IPS-18a (cell line): ENCODE data around the gene STX1B.

Source experiments
- H3K27ac ChIP-seq: one replicate; pipeline ENCODE4 v1.5.1; 2013; ENCODE audit warnings: low read length
- H3K27me3 ChIP-seq: one replicate; pipeline ENCODE4 v1.6.1; 2013; ENCODE audit warnings: mild to moderate bottlenecking, low read length; ENCODE audit not compliant: control insufficient read depth, insufficient read depth
- H3K36me3 ChIP-seq: one replicate; pipeline ENCODE4 v1.6.1; 2013; ENCODE audit warnings: low read depth, low read length; ENCODE audit not compliant: control insufficient read depth
- H3K4me1 ChIP-seq: one replicate; pipeline ENCODE4 v1.6.1; 2013; ENCODE audit warnings: low read depth, low read length; ENCODE audit not compliant: control insufficient read depth
- H3K4me3 ChIP-seq: one replicate; pipeline ENCODE4 v1.5.1; 2013; ENCODE audit warnings: low read length
- H3K9ac ChIP-seq: one replicate; pipeline ENCODE4 v1.6.1; 2013; ENCODE audit warnings: mild to moderate bottlenecking, low read length, moderate library complexity
- H3K9me3 ChIP-seq: one replicate; pipeline ENCODE4 v1.6.1; 2013; ENCODE audit warnings: low read depth, low read length; ENCODE audit not compliant: control insufficient read depth

STX1B gene

DNA sequence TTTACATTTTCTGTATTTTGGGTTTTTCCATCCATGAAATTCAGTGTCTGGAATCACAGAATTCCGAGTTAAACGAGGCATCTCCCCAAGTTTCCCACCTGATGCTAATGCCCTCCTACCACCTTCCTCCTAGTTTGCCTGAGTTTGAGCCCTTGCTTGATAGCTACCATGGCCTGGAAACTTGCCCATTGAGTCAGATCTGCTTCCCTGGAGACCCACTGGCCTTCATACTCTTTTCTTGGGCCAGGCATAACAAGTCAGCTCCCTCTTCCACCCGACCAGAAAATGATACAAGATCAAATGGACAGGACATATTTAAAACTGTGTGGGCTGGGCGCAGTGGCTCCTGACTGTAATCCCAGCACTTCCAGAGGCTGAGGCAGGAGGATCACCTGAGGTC lies 42.6 kb downstream of the STX1B start:
- Histone ChIP-seq H3K36me3 (peaks cover 78% of the 10 kb centered on the region), H3K27me3 (no peaks in the 10 kb centered on the region), H3K9ac (no peak overlapping the region), H3K27ac (no peak overlapping the region), H3K4me1 (no peaks in the 10 kb centered on the region), H3K9me3 (no peaks in the 10 kb centered on the region), H3K4me3 (no peak overlapping the region)

DNA sequence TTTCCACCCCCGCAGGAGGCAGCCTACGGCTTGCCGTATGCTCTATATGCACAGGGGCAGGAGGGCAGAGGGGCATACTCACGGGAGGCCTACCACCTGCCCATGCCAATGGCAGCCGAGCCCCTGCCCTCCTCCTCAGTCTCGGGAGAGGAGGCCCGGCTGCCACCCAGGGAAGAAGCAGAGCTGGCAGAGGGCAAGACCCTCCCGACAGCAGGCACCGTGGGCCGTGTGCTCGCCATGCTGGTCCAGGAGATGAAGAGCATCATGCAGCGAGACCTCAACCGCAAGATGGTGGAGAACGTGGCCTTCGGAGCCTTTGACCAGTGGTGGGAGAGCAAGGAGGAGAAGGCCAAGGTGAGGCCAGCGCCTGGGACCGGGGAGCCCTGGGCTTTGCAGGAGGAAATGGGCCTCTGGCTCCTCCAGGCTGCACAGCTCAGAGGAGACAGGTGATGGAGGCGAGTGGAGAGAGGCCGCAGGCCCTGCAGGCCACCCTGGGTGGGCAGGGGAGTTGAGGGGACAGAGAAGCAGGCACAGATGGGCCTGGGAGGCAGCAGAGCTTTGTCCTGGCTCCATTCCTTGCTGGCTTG lies 44.3 kb downstream of the STX1B start:
- no peak overlapping the region for H3K27ac ChIP-seq
- H3K27me3 ChIP-seq = no peaks in the 10 kb centered on the region
- no peaks in the 10 kb centered on the region for H3K4me1 ChIP-seq
- no peak overlapping the region for H3K4me3 ChIP-seq
- no peaks in the 10 kb centered on the region for H3K9me3 ChIP-seq
- H3K9ac ChIP-seq = no peak overlapping the region
- H3K36me3 ChIP-seq = peaks cover 82% of the 10 kb centered on the region

DNA sequence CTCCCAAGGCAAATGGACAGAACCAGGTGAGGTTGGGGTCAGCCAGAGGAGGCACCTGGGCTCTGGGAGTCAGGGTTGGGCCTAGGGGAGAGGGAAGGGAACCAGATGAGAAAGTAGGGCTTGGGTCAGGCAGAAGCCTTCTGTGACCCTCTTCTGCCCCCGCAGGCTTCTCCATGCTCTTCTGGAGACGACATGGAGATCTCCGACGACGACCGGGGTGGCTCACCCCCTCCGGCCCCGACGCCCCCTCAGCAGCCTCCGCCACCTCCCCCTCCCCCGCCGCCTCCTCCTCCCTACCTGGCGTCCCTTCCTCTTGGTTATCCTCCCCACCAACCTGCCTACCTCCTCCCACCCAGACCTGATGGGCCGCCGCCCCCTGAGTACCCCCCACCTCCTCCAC lies 45.0 kb downstream of the STX1B start:
- Histone ChIP-seq H3K36me3 (peaks cover 79% of the 10 kb centered on the region), H3K4me3 (no peak overlapping the region), H3K4me1 (no peaks in the 10 kb centered on the region), H3K27ac (no peak overlapping the region), H3K27me3 (no peaks in the 10 kb centered on the region), H3K9me3 (no peaks in the 10 kb centered on the region), H3K9ac (no peak overlapping the region)

DNA sequence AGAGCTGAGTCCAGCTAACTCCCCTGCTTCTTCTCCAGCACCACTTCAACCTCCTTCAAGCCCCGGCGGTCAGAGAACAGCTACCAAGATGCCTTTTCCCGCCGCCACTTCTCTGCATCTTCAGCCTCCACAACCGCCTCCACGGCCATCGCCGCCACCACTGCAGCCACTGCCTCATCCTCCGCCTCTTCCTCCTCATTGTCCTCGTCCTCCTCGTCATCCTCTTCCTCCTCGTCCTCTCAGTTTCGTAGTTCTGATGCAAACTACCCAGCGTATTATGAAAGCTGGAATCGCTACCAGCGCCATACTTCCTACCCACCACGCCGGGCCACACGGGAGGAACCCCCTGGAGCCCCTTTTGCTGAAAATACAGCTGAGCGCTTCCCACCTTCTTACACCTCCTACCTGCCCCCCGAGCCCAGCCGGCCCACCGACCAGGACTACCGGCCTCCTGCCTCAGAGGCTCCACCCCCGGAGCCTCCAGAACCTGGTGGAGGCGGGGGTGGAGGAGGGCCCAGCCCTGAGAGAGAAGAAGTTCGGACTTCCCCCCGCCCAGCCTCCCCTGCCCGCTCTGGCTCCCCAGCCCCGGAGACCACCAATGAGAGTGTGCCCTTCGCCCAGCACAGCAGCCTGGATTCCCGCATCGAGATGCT lies 45.7 kb downstream of the STX1B start:
- Histone ChIP-seq H3K27ac (no peak overlapping the region), H3K27me3 (no peaks in the 10 kb centered on the region), H3K9ac (no peak overlapping the region), H3K4me1 (no peaks in the 10 kb centered on the region), H3K4me3 (no peak overlapping the region), H3K9me3 (no peaks in the 10 kb centered on the region), H3K36me3 (peaks cover 83% of the 10 kb centered on the region)

DNA sequence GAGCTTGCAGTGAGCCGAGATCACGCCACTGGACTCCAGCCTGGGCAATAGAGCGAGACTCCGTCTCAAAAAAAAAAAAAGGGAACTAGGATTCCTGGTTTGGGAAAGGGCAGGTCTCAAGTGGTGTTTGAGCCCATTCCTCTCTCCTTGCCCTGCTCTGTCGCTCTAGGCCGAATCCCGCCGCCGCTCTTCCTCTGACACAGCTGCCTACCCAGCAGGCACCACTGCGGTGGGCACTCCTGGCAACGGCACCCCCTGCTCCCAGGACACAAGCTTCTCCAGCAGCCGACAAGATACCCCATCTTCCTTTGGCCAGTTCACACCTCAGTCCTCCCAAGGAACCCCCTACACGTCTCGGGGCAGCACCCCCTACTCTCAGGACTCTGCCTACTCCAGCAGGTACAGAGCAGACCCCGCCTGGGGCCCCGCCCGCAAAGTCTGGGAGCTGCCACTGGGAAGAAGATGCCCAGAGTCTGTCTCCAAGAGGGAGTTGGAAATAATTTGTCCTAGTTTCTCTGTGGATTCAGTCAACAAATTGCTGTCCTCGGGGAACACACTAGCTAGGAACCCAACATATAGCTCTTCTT lies 46.4 kb downstream of the STX1B start:
- peaks cover 86% of the 10 kb centered on the region for H3K36me3 ChIP-seq
- H3K4me3 ChIP-seq = no peak overlapping the region
- no peaks in the 10 kb centered on the region for H3K4me1 ChIP-seq
- H3K9ac ChIP-seq = no peak overlapping the region
- no peaks in the 10 kb centered on the region for H3K27me3 ChIP-seq
- H3K9me3 ChIP-seq = no peaks in the 10 kb centered on the region
- H3K27ac ChIP-seq = no peak overlapping the region

DNA sequence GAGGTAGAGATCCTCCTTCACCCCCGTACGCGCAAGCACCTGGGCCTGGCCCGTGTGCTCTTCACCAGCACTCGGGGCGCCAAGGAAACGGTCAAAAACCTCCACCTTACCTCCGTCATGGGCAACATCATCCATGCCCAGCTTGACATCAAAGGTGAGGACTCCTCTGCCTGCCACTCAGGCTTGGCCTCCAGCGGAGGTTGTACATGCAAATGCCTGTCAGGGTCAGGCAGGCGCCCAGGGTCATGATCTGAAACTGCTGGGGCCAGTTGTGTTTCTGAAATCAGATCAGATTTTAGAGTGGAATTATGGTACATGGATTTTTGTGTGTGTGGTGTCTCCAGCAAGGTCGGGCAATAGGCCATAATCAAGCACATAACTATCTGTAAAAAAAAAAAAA lies 49.1 kb downstream of the STX1B start:
- peaks cover 68% of the 10 kb centered on the region for H3K36me3 ChIP-seq

DNA sequence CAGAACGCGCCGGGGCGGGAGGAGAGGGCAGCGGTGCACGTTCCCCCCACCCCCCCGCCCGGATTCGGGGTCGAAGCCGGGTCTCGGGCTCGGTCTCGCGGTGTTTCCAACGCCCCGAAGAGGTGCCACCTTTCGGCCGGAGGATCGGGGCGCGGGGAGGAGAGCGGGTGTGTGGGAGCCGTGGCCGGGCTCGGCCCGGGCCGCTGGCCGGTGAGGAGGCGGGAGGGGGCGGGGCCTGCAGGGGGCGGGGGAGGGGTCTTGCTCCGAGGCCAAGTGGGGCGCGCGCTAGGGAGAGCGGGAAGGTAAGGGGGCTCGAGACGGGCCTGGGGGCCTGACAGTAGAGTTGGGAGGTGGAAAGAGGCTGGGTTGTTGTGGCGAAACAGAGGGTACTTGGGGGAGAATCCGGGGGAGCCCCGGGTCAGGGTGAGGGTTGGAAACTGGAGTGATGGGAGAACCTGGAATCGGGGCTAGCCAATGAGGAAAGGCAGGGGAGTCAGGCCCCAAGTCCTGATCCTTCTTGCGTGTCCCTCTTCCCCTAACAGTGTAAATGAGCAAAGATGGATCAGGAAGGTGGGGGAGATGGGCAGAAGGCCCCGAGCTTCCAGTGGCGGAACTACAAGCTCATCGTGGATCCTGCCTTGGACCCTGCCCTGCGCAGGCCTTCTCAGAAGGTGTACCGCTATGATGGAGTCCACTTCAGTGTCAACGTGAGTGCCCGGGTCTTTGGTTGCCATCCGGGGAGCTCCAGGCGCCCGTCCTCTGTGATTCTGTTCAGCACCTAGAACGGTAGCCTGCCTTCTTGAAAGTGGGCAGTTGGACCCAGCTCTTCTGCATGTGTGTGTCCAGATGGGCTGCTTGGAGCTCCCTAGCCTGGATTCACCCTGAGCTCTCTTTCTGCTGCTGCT lies 52.0 kb downstream of the STX1B start:
- Histone ChIP-seq H3K9ac (peak overlapping the region; percentile 52), H3K27ac (no peak overlapping the region), H3K4me1 (peaks cover 4% of the 10 kb centered on the region), H3K36me3 (peaks cover 42% of the 10 kb centered on the region), H3K9me3 (no peaks in the 10 kb centered on the region), H3K27me3 (no peaks in the 10 kb centered on the region), H3K4me3 (peak overlapping the region; percentile 85)

More for the DNA sequence above, 49.1 kb downstream of the STX1B start:
- H3K27ac ChIP-seq = no peak overlapping the region
- H3K9ac ChIP-seq = no peak overlapping the region
- H3K4me1 ChIP-seq = no peaks in the 10 kb centered on the region
- H3K4me3 ChIP-seq = no peak overlapping the region
- no peaks in the 10 kb centered on the region for H3K9me3 ChIP-seq
- no peaks in the 10 kb centered on the region for H3K27me3 ChIP-seq

DNA sequence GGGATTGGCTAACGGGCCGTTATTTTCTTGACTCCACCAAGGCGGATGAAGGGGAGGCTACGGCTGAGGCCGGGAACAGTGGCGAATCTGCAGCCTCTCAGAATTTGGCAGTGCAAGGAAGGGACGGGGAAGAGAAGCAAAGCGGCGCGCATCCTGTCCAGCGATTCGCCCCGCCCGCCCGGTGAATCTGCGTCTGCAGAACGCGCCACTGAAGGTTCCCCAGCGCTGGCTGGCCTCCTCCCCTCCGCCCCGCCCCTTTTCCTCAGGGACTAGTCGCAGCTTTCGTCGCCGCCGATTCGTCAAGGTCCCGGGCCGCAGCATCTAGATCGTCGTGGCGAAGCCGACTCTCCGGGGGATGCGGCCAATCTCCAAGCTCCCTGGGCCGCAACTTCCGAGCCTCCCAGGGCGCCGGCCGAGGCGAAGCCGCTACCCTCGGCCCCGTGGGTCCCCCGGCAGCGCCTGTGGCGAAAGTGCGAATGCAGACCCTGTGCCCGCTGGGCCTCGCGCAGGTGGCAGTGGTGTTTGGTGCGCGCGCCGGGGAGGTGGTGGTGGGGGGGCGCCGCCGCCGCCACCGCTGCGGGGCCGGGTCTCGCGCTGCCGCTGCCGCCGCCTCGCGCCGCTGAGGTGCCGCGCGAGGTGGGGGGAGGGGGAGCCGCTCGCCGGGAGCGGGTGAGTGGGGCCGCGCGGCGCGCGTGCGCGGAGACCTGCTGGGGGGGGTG lies 52.8 kb downstream of the STX1B start, which contains the start of gene SETD1A:
Gene SETD1A (plus strand): TSS at position 299 of the 719 bp plus-strand sequence. CDS start 978 bp downstream, outside the sequence.
- Histone ChIP-seq H3K4me3 (peak within 1 kb of the TSS; percentile 85), H3K9ac (peak within 1 kb of the TSS; percentile 97), H3K9me3 (no peaks in the 10 kb centered on the region), H3K4me1 (peaks cover 4% of the 10 kb centered on the region), H3K27me3 (no peaks in the 10 kb centered on the region), H3K27ac (peak within 1 kb of the TSS; percentile 98), H3K36me3 (peaks cover 34% of the 10 kb centered on the region)

DNA sequence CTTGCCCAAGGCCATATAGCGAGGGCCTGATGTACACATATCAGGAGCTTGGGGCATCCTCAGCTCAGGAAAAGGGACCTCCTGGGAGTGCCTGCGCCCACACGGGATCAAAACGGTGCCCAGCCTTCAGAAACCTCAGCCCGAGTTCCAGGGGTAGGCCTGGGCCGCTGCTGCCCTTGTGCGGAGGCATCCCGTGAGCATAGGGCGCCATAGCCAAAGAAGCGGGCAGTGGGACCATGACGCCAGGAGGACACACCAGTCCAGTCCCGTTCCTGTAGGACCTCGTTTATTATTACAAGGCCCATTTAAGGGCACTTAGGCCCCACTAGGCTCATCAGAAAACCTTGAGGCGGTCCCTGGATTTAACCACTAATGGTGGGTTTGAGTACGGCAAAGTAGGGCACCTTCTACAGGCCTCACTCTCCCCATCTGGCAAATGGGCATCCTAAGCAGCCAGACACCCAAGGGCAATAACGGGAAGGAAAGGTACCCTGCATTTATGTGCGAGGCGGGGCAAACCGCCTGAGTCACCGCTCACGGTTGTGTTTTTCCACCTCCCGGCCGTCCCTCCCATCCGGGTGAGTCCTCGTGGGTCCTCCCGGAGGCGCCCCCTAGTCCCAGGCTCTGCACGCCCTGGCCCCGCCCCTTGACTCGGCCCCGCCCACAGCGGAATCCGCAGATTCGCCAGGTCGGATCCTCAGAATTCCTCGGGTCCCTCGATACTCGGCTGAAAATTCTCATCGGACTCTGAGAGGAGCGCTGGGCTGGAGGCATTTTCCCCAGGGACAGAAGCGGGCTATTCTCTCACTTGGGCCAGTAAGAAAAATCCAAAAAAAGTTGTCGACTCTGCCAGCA lies 53.6 kb downstream of the STX1B start:
- H3K36me3 ChIP-seq = peaks cover 26% of the 10 kb centered on the region
- peak overlapping the region; percentile 85 for H3K4me3 ChIP-seq
- H3K27me3 ChIP-seq = no peaks in the 10 kb centered on the region
- H3K9me3 ChIP-seq = no peaks in the 10 kb centered on the region
- peak overlapping the region; percentile 97 for H3K9ac ChIP-seq
- H3K4me1 ChIP-seq = peaks cover 4% of the 10 kb centered on the region
- peak overlapping the region; percentile 98 for H3K27ac ChIP-seq

DNA sequence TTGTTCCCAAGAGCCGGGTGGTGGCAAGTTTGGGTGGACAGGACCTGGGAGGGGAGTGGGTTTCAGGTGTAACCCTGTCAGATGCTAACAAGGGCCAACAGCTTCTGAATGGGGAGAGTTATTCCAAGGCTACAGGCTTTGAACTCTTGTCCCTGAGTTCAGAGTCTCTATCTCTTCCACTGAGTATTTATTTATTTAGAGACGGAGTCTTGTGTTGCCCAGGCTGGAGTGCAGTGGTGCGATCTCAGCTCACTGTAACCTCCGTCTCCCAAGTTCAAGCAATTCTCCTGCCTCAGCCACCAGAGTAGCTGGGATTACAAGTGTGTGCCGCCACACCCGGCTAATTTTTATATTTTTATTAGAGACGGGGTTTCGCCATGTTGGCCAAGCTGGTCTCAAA lies 55.4 kb downstream of the STX1B start:
- peaks cover 11% of the 10 kb centered on the region for H3K4me1 ChIP-seq

More for the DNA sequence above, 55.4 kb downstream of the STX1B start:
- no peak overlapping the region for H3K4me3 ChIP-seq
- peaks cover 10% of the 10 kb centered on the region for H3K36me3 ChIP-seq
- H3K9ac ChIP-seq = no peak overlapping the region
- no peaks in the 10 kb centered on the region for H3K9me3 ChIP-seq
- H3K27me3 ChIP-seq = no peaks in the 10 kb centered on the region
- H3K27ac ChIP-seq = no peak overlapping the region
